GM19328 (cell line): ENCODE measurements around the gene USP34.
A peak's percentile ranks its signal among the peaks of the same experiment; 100 is the strongest.
"Not testable (repeated sequence)": the region's sequence is repeated elsewhere in the genome, so short reads cannot be mapped to it uniquely, and the experiment has no call there.

Experiments
- ATAC-seq: cut with Tn5 transposase; IDR thresholded peaks from one replicate; pipeline ENCODE4 v1.9.1; 2021; ENCODE audit warnings: mild to moderate bottlenecking, moderate library complexity; ENCODE audit not compliant: unreplicated experiment

Gene USP34

DNA sequence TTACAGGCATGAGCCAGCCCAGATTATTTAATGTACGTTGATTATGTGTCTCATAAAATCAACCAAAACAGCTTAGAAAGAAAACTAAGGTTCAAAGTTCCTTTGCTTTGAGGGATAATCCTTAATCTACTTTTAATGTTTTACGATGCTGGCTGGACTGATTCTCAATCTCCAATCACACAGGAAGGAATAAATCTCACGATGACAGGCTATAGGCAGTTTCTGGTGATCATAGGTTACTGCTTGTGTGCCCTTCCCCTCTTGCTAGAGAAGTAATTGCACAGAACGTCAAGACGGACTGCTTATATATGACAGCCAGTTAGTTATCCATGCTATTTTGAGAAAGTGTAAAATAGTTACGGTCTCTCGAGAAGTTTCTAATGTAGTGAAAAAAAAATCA, 265.8 kb downstream of the USP34 start:
- no peak for ATAC-seq

GRCh38 chr2:61196671-61197070, 274.2 kb downstream of the USP34 start:
- ATAC-seq: no peak

DNA sequence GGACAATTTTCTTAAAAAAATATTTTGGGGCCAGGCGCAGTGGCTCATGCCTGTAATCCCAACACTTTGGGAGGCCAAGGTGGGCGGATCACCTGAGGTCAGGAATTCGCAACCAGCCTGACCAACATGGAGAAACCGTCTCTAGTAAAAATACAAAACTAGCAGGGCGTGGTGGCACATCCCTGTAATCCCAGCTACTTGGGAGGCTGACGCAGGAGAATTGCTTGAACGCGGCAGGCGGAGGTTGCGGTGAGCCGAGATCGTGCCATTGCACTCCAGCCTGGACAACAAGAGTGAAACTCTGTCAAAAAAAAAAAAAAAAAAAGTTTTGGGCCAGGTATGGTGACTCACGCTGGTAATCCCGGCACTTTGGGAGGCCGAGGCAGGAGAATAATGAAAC, 276.2 kb downstream of the USP34 start:
- not testable (repeated sequence) for ATAC-seq

DNA sequence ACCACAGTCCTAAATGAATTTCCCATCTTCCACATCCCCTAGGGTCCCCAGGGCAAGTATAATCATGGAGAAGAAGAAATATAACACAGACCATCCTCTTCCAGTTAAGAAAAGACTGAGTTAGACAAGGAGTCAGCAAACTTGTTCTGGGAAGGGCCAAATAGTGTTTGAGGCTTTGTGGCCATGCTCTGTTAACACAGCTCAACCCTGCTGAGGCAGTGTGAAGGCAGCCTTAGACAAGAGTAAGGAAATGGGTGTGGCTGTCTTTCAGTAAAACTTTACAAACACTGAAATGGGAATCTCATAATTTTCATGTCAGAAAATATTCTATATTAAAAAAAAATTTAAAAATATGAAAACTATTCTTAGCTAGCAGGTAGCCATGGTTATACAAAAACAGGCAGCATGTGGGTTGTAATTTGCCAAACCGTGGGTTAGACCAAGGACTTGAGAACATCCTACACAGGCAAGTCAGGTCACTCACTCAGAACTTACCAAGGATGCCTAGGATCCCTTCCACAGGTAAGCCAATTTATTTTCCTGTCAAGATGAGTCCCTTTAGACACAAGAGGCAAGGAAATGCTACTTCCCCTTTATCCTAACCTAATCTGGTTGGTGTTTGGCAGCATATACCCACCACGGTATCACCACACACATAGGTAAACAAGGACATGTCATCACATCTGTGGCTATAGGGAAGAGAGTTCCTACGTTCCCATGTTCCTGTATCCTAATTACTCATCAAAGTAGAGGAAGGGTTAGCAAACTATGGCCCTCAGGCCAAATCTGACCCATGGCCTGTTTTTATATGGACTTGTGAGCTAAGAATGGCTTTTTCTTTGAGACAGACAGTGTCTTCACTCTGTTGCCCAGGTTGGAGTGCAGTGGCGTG, 277.0 kb downstream of the USP34 start:
- ATAC-seq: no peak

GRCh38 chr2:61187085-61187484, 283.8 kb downstream of the USP34 start:
- no peak for ATAC-seq

DNA sequence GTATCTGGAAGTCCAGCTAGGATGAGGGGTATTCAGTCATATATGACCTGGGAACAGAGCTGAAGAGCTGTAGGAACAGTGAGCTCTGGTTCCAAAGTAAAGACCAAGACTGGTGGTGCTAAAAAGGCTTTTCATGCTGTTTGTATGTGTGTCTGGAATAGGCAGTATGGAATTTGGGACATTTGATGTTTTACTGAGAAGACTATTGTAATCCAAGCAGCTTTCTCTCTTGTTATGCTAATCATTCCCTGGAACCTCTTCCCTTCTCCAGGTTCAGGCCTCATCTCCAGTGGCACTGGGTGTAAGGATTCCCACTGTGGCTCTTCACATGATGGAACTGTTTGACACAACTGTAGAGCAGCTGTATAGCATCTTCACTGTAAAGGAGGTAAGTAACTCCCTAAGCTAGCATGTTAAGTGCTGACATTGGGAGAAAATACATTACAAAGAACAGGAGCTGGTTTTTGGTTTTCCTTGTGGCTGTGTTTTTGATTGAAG, 285.6 kb downstream of the USP34 start:
- no peak for ATAC-seq

DNA sequence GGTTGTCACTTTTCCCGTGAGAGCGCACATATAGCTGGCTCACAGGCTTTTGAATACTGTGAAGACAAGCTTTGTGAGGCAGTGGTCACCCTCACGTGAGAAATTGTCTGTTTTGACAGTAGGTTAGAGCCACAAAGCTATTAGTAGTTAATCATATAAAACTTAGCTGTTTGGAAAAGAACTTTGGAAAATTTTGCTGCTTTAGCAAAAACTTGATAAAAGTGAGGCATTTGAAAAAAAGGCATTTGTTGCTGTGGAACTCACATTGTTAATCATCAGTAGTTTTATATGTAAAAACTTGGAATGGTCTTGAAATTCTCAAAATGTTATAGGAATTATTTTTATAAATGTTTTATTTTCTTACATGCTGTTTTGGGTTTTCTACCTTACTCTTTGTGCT, 286.6 kb downstream of the USP34 start:
- no peak for ATAC-seq

DNA sequence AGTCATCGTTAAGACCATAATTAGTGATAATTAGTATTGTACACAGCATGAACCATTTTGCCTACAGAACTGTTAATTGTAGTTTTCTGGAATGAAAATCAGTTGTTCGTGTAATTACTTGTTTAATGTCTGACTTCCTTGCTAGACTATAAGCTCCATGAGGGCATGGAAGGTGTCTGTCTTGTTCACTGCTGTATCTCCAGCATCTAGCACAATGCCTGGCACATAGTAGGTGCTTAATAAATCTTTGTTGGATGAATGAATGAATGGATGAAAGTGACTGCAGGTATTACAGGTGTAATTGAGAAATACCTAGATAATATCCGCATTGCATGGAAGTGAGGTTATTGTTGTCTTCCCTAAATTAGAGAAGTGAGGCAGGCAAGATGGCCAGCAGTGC, 287.1 kb downstream of the USP34 start:
- no peak for ATAC-seq

DNA sequence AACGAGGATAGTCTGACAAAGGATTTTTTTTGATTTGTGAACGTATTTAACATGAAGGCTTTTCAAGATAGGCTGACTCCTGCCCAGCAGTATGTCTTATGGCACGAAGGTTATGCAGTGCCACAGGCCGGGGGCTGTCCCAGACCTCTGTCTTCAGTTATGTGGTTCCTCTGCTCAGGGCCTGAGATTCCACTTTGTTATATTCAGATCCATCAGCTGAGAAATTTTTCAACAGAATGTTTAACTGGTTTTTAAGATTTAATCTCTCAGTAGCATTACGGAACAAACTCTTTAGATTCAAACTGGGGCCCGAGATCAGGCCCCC, 288.9 kb downstream of the USP34 start:
- no peak for ATAC-seq

DNA sequence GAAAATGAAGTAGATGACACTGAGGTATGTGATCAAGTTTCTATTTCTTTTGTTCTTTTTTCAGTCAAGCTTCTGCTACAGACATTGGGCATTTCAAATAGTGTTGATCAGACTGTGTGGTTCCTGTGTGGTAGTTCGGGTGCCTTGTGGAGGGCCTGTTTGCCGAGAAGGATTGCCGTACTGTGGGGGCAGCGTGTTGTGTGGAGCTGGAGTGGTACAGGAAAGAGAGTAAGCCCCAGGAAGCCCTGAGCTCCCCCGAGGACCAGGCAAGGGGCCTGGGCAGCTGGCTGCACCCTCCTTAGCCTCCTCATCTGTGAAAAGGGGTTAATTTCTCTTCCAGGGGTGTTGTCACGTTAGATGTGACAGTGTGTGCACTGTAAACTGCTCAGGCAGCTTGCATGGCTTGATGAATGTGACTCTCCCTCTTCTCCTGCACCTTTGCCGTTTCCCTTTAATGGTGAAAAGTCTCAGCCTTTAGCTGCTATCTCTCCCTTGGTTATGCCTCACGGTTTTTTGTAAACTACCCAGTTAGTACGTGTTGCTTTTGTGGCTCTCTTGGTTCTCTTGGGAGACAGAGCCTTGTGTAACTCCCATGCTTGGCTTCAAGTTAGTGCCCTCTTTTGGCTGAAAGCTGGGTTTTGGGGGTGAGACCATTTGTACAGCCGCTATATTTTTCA, 289.4 kb downstream of the USP34 start:
- no peak for ATAC-seq

DNA sequence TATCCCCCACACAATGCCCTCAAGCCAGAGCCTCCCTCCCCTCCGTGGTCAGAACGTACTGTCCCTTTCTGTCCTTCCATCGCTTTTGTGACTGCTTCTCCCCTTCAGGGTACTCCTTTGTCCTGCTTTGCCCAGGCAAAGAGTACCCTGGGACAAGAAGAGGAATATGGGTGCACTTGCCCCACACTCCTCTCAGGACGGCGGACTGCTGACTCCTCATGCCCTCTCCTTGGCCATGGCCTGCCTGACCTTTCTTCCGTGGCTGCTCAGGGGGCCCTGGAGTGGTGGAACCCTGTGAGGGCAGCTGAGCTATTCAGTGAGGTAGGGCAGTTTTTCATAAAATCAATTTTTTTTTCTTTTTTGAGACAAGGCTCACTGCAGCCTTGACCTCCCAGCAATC, 290.2 kb downstream of the USP34 start:
- ATAC-seq: no peak

DNA sequence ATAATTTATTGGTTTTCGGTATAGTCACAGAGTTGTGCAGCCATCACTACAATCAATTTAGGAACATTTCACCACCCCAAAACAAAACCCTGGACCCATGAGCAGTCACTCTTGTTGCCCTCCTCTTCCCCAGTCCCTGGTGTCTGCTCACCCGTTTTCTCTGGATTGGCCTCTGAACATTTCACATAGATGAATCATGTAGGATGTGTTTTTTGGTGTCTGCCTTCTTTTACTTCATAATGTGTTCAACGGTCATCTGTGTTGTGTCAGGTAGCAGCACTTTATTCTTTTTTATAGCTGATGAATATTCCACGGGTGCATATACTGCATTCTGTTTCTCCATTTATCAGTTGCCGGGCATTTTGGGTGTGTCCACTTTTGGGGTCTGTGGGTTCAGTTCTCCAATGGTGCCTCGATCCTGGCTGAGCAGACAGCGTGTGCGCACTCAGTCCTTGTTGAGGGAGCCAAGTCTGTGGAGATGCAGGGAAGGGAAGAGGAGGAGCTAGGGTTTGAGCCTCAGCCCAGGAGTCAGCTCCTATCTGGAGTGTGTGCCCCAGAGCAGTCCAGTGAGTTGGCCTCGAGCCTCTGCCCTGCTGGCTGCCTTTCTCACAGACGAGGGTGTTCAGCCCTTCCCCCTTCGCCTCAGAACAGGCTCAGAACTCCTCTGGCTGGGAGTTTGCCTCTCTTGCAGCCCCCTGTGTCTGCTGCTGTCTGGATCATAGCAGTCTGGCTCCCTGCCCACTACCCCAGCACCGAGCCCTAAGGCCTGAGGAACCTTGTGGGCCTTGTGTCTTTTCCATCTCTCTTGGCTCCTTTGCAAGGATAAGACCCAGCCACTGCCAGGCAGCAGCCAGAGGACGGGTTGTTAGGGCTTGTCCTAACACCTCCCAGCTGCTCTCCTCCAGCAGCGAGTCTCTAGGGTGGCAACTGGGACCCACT, 290.9 kb downstream of the USP34 start:
- no peak for ATAC-seq

DNA sequence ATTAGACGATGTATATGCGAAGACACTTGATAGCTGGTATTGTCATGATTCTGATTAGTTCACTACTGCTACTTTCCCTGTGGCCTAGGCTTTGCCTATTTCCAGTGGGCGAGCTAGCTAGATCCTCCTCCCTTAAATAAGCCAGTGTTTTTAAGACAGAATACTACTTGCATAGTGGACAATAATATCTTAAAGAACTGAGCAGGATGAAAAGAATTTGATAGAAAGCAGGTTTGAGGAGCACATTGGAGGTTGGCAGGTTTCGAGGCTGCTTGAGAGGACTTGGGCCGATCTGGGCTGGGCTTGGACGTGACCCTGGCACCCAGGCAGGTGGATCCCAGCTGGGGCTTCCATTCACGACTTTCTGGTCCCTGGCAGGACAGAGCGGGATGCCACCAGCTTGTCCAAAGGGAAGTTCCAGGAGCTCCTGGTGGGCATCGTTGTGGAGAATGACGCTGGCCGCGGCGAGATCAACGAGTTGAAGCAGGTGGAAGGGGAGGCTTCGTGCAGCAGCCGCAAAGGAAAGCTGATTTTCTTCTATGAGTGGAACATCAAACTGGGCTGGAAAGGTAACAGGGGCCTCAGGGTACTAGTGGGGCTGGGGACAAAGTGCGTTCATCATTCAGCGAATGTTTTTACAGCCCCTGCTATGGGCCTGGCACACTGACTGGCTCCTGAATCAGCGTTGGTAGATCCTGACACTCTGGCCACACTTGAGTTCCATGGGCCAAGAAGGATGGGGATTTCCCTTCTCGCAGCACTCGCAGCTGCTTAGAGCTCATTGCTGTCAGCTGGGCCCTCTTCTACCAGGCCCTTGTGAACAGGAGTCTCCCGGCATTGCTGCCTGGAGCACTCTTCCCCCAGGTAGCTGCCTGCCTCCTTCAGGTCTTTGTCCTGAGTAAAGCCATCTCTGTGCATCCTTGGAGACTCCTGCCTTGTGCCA, 292.0 kb downstream of the USP34 start:
- no peak for ATAC-seq

DNA sequence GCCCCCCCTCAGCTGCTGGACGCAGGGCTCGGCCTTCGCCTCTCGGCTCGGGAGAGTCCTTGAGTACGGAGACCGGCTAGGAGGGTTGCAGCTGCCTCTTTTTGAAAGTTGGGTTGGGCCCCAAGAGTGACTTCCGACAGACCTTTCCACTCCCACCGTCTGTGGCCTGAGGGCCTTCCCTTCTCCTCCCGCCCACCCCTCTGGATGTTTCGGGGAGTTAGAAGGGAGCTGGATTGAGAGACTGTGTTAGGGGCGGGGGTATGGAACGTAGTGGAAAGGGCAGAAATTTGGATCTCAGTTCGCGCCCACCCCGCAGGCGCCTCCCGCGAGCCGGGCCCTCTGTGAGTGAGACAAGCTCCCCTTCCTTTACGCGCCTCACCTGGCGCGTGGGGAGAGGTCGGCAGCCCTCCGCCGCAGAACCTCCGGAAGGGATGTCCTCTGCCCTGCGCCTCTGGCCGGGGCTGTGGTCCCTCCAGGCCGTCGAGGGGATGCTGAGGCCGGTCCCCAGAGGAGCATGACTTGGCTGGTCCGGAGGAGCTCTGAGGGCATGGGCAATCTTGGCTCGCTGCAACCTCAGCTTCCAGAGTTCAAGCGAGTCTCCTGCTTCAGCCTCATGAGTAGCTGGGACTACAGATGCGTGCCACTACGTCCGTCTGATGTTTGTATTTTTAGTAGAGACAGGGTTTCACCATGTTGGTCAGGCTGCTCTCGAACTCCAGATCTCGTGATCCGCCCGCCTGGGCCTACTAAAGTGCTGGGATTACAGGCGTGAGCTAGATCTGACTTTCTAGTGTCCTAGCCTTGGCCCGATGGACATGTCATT, 292.9 kb downstream of the USP34 start:
- peak; percentile 20 for ATAC-seq

GRCh38 chr2:61176755-61177726, 293.8 kb downstream of the USP34 start:
- peak; percentile 81 for ATAC-seq

GRCh38 chr2:61175036-61175435, 295.9 kb downstream of the USP34 start:
- no peak for ATAC-seq

GRCh38 chr2:61173116-61173515, 297.8 kb downstream of the USP34 start:
- no peak for ATAC-seq

- ATAC-seq: no peak
Observed at GRCh38 chr2:61172671-61173070, 298.2 kb downstream of the USP34 start.
